Ishikawa (cell line): Measurements from ENCODE around the gene PPARG.

Experiments
- EP300 ChIP-seq: IDR thresholded peaks from 2 replicates; pipeline ENCODE4 v1.6.1; 2012; ENCODE audit warnings: borderline replicate concordance
- FOXM1 ChIP-seq: IDR thresholded peaks from 2 replicates; pipeline ENCODE4 v1.6.1; 2012; ENCODE audit warnings: low read depth, borderline replicate concordance
- MAX ChIP-seq: IDR thresholded peaks from 2 replicates; pipeline ENCODE4 v1.6.1; 2012
- RAD21 ChIP-seq: IDR thresholded peaks from 2 replicates; pipeline ENCODE4 v1.6.1; 2012; ENCODE audit warnings: low read depth
- TAF1 ChIP-seq: IDR thresholded peaks from 2 replicates; pipeline ENCODE4 v1.6.1; 2012; ENCODE audit warnings: low read depth, mild to moderate bottlenecking
- YY1 ChIP-seq: IDR thresholded peaks from 2 replicates; pipeline ENCODE4 v1.6.1; 2012; ENCODE audit warnings: low read depth
- TF ChIP-seq, protein P1 (sequence below): IDR thresholded peaks from 2 replicates; pipeline ENCODE4 v1.6.1; 2012
- TF ChIP-seq, protein P2 (sequence below): IDR thresholded peaks from 2 replicates; pipeline ENCODE4 v1.6.1; 2012; ENCODE audit warnings: low read depth, mild to moderate bottlenecking

- TF ChIP-seq, protein P1, sequence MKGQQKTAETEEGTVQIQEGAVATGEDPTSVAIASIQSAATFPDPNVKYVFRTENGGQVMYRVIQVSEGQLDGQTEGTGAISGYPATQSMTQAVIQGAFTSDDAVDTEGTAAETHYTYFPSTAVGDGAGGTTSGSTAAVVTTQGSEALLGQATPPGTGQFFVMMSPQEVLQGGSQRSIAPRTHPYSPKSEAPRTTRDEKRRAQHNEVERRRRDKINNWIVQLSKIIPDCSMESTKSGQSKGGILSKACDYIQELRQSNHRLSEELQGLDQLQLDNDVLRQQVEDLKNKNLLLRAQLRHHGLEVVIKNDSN: no peak
- TF ChIP-seq, protein P2, sequence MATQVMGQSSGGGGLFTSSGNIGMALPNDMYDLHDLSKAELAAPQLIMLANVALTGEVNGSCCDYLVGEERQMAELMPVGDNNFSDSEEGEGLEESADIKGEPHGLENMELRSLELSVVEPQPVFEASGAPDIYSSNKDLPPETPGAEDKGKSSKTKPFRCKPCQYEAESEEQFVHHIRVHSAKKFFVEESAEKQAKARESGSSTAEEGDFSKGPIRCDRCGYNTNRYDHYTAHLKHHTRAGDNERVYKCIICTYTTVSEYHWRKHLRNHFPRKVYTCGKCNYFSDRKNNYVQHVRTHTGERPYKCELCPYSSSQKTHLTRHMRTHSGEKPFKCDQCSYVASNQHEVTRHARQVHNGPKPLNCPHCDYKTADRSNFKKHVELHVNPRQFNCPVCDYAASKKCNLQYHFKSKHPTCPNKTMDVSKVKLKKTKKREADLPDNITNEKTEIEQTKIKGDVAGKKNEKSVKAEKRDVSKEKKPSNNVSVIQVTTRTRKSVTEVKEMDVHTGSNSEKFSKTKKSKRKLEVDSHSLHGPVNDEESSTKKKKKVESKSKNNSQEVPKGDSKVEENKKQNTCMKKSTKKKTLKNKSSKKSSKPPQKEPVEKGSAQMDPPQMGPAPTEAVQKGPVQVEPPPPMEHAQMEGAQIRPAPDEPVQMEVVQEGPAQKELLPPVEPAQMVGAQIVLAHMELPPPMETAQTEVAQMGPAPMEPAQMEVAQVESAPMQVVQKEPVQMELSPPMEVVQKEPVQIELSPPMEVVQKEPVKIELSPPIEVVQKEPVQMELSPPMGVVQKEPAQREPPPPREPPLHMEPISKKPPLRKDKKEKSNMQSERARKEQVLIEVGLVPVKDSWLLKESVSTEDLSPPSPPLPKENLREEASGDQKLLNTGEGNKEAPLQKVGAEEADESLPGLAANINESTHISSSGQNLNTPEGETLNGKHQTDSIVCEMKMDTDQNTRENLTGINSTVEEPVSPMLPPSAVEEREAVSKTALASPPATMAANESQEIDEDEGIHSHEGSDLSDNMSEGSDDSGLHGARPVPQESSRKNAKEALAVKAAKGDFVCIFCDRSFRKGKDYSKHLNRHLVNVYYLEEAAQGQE: no peak
- no peak for TF ChIP-seq FOXM1
- TF ChIP-seq TAF1: no peak
- no peak for TF ChIP-seq RAD21
- TF ChIP-seq MAX: no peak
- no peak for TF ChIP-seq EP300
- TF ChIP-seq YY1: no peak
Observed at GRCh38 chr3:12423131-12423530, 134.3 kb downstream of the PPARG start.
